HG03575 (cell line): ENCODE results near the gene SFXN5.

ENCODE experiments used
- ATAC-seq: cut with Tn5 transposase; IDR thresholded peaks from one replicate; pipeline ENCODE4 v1.9.1; 2021; ENCODE audit not compliant: unreplicated experiment, insufficient number of reproducible peaks, low FRiP score; ENCODE audit errors: extremely low read depth

The SFXN5 gene

DNA sequence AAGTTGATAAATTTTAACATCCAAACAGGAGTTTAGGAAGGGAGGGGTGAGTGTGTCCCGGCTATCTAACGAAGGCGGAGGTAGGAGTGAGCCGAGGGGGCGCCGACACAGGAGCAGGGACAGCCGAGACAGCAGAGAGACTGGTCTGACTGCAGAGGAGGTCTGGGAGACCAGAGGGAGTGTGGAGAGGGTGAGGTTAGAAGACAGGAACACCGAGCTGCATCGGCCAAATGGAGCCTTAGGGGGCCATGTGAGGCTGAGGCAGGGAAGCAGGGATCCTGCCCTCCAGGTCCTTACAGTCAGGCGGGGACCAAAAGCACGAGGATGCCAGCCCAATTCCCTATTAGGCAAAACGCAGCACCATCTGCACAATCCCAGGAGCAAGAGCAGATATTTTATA lies 67.0 kb downstream of the SFXN5 start:
- no peak for ATAC-seq

DNA sequence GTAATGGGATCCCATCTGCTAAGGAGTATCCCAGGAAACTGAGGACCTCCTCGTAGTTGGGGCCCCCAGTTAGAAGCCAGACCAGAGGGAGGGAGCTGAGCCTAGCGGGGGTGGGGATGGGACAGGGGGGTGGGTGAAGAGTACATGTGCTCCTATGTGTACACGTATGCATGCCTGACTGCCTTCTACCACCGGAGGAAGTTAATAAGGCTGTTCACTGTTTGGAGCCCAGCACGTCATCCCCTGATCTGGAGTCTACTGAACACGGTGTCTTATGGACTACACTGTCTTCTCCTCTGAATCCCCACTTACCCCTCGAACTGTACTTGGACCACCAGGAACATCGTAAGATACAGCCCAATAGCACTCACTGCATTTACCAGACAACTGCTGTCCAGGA lies 68.5 kb downstream of the SFXN5 start:
- ATAC-seq: no peak

- ATAC-seq: no peak
Measured at GRCh38 chr2:73000808-73001570, 70.5 kb downstream of the SFXN5 start.

DNA sequence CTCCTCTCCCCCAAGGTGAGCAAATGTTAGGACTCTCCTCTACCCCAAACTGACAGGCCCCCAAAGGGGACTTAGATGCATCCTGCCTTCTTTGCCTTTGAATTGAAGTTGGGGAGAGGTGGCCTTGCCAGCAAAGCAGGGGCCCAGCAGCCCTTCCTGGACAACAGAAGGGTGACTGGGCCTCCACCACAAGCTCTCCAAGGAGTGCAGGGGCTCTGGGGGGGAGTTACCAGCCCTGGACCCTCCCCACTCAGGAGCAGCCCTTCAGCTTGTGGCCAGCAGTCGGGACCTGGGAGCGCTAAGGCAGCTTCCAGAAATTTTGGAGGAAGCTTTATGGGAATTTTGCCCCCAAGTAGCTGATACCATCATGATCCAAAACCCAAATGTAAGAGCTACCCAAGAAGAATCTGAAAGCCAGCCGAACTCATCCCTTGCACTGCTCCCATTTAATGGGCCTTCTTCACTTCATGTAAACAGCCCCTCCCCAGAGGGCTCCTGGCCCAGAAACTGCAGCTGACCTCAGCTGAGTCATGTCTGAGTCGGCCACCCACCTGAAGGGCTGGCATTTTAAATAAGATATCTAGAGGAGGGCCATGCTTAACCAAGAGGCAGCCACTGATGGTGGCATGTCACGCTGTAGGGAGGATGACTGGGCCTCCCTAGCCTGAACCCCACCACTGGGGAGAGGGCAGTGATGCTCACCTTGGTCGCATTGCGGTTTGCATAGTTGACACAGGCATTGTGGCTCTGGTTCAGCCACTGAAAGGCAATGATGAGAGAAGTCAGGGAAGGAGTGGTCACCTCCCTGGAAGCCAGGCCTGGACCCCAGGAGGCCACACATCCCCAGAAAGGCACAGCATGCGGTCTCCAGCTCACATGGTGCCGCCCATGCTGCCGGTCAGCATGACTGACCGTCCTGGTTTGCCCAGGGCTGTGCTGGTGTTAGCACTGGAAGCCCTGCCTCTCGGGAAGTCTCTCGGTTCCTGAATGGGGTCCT lies 71.5 kb downstream of the SFXN5 start:
- ATAC-seq: no peak

DNA sequence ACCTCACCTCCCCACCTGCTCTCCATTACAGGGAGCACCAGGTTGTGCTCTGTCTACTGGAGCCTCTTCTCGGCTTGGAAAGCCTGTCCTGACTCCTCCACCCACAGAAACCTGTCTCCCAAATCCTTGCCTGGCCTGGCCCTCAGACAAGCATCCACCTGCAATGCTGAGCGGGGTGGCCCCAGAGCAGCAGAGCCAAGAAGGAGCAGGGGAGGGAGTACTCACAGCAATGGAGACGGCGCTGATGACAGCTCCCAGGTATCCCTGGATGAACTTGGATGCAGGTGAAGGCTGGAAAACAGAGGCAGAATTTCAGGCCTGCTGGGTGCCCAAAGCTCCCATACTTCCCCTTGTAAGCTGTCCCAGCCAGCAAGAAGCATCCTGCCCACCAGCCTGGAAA lies 72.8 kb downstream of the SFXN5 start:
- no peak for ATAC-seq

DNA sequence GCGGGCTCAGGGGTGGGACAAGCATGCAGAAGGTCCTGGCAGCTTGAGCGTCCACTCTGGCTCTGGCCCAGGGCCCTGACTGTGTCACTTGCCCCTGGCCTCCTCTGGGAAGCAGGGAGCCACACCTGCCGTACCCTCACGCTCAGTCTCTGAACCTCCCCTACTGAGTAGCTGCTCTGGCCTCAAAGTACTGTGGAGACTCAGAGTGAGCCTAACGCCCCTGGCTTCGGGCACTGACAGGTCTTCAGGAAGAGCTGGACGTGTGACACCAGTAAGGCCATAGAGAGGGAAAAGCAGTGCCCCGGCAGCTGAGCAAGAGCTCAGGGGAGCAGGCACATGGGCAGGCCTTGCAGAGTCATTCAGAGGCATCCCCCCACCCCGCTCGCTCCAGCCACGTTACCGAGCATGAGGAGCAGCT lies 73.3 kb downstream of the SFXN5 start:
- no peak for ATAC-seq

DNA sequence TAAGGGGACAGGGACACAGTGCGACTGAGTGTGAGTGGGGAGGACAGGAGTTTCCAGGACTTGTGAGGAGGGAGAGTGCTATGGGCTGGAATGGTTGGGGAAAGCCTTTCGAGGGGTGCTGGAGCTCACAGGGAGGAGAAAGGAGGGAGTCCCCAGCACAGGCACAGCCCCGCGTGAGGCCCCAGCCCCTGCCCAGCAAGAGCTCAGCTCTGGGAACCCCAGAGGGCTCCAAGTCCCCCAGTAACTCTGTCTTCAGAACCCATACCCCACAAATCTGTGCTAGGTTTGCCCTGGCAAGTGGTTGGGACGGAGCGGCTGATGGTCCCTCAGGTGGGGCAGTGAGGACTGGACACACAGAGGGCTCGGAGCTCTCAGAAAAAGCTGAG lies 75.4 kb downstream of the SFXN5 start:
- ATAC-seq: no peak

GRCh38 chr2:72995430-72996116 lies 75.9 kb downstream of the SFXN5 start:
- ATAC-seq: no peak

DNA sequence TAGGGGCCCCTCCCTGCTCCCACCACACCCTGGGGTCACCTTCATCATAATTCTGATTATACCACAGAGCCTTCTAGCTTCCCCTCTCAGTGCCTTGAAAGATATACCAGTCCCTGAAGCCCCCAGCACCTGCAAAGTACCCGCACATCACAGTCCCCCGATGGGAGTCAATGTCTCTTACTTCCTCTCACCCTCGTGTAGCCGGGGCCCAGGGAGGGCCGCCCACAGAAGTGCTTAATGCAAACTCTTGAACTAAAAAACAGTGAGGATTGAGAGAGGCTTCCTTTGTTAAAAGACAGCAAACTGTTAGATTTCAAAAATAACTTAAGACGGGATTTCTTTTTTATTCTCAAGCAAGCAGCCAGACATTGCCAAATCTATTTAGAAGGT lies 76.5 kb downstream of the SFXN5 start:
- ATAC-seq: no peak

- ATAC-seq: no peak
Measured at GRCh38 chr2:72994282-72994990, 77.1 kb downstream of the SFXN5 start.

DNA sequence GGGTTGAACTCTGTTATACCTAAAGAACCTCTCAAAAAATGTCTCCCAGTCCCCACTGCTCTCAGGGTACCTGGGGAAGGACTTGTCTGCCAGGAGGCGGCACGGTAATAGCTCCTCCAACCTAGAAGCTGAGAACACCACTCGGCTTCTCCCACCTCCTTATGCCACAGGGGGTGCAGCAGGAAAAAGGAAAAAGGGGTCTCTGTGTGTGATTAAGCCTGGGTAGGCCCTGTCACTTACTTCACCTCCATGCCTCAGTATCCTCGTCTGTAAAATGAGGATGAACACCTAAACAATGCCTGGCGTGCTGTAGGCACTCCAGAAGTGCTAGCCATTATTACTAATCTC lies 77.6 kb downstream of the SFXN5 start:
- ATAC-seq: no peak

- no peak for ATAC-seq
Measured at GRCh38 chr2:72993147-72993932, 78.2 kb downstream of the SFXN5 start.

DNA sequence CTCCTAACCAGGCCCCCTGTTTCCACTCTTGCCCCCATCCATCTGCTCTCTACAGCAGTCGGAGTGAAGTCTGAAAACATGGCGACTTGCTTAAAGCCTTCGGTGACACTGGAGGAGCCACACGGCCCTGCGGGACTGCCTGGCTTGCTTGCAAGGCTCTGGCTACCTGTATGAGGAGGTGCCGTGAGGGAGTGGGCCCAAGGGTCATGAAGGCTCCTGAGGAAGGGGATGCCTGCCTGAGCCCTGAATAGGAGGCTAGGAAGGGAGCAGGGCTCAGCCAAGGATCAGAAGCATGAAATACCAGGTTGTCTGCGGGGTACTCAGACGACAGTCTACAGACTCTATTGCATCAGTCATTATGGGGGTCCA lies 78.8 kb downstream of the SFXN5 start:
- no peak for ATAC-seq

- ATAC-seq: no peak
Measured at GRCh38 chr2:72991980-72992733, 79.4 kb downstream of the SFXN5 start.

DNA sequence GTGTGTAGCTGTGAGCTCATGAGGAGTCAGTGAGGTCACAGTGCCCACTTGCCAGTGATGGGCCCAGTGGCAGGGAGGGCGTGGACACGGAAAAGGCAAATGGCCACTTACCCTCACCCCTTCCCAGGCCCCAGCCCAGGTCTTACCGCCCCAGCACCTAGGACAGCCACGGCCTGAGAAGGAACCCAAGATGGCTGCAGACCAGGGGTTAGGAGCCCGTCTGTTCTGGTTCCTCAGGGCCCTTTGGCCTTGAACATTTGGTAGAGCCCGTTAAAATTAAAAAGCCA lies 80.1 kb downstream of the SFXN5 start:
- ATAC-seq: no peak

DNA sequence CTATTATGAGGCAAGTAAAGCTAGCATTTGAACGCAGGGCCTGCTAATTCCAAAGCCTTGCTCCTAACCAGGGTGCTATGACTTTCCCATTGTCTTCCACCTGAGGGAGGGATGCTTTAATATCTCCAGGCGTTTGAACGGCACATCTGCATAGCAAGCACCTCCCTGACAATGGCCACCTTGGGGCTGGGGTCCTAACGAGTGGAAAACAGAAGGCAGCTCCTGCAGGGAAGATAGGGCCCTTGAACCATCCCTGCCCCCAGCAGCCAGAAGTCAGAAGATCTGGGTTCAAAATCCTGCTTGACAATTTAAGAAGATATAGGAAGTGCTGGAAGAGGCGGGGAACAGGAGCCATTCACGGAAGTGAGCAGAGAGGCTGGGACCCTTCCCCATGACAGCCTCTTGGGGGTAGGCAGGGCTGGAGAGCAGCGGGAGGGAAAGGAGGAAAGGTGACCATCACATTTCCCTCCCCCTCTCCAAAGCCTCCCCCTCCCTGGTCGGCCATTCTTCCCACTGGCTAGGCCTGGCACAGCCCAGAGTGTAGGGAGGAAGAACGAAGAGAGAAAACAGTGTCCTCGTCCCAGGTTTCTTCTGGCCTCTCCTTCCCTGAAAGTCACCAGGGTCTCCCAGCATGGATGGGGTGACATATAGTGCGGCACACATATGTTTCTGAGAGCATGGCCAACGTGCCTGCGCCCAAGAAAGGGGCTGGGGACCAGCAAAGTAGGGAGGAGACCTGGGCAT lies 80.6 kb downstream of the SFXN5 start:
- ATAC-seq: no peak

GRCh38 chr2:72989770-72990556 lies 81.5 kb downstream of the SFXN5 start:
- ATAC-seq: no peak
